Measurements from ENCODE around the gene UBE2D2. TPM values are rescaled to one million over a fixed set of nuclear protein-coding genes. Genes with fewer than 3 reads are reported as not detected.

The UBE2D2 gene
- total RNA-seq, 1 donor from 2014 or later, result 152 TPM

- no peaks in the 10 kb centered on the region for H3K9me3 Mint-ChIP-seq
- peak overlapping the region; percentile 79 for H3K4me3 Mint-ChIP-seq
- ATAC-seq (ENCODE audit: low read depth) (peak; percentile 6), DNase-seq (peak; percentile 52)
- peak overlapping the region; percentile 97 for H3K27ac Mint-ChIP-seq
- TF ChIP-seq CTCF (IDR thresholded peaks at IDR 0.05), result no peak
- no peaks in the 10 kb centered on the region for H3K27me3 Mint-ChIP-seq
- peaks cover 81% of the 10 kb centered on the region for H3K4me1 Mint-ChIP-seq
- POLR2A ChIA-PET, result interaction anchor here (0.6 to 9.3 kb wide), 14 partner anchors 12 to 199 kb away, joined by 3 to 772 read pairs (median 18); partner anchors contain the start of genes CXXC5, DNAJC18 and UBE2D2
- CTCF ChIA-PET, result interaction anchor here (1.0 to 9.1 kb wide), 8 partner anchors 13 to 130 kb away, joined by 3 to 325 read pairs (median 76); partner anchors contain the start of gene CXXC5
- intact Hi-C loops (cut with micrococcal nuclease), result no loop called here
- no peaks in the 10 kb centered on the region for H3K36me3 Mint-ChIP-seq (ENCODE audit: low read depth)
These were observed 77.1 kb downstream of the UBE2D2 start for GRCh38 chr5:139638090-139638735.

GRCh38 chr5:139638736-139639618, 77.8 kb downstream of the UBE2D2 start:
- H3K36me3 Mint-ChIP-seq (ENCODE audit: low read depth), result no peaks in the 10 kb centered on the region
- no peaks in the 10 kb centered on the region for H3K27me3 Mint-ChIP-seq
- ATAC-seq (ENCODE audit: low read depth) (no peak), DNase-seq (peak; percentile 34)
- intact Hi-C loops (cut with micrococcal nuclease), result no loop called here
- H3K4me3 Mint-ChIP-seq, result peak overlapping the region; percentile 79
- H3K9me3 Mint-ChIP-seq, result no peaks in the 10 kb centered on the region
- H3K27ac Mint-ChIP-seq, result peak overlapping the region; percentile 97
- ChIA-PET CTCF (interaction anchor here (1.0 to 9.1 kb wide), 7 partner anchors 12 to 129 kb away, joined by 3 to 325 read pairs (median 101); partner anchors contain the start of gene CXXC5), POLR2A (interaction anchor here (0.6 to 9.3 kb wide), 11 partner anchors 11 to 127 kb away, joined by 3 to 772 read pairs (median 56); partner anchors contain the start of genes CXXC5 and UBE2D2)
- H3K4me1 Mint-ChIP-seq, result peaks cover 79% of the 10 kb centered on the region
- no peak for TF ChIP-seq CTCF (IDR thresholded peaks at IDR 0.05)

DNA sequence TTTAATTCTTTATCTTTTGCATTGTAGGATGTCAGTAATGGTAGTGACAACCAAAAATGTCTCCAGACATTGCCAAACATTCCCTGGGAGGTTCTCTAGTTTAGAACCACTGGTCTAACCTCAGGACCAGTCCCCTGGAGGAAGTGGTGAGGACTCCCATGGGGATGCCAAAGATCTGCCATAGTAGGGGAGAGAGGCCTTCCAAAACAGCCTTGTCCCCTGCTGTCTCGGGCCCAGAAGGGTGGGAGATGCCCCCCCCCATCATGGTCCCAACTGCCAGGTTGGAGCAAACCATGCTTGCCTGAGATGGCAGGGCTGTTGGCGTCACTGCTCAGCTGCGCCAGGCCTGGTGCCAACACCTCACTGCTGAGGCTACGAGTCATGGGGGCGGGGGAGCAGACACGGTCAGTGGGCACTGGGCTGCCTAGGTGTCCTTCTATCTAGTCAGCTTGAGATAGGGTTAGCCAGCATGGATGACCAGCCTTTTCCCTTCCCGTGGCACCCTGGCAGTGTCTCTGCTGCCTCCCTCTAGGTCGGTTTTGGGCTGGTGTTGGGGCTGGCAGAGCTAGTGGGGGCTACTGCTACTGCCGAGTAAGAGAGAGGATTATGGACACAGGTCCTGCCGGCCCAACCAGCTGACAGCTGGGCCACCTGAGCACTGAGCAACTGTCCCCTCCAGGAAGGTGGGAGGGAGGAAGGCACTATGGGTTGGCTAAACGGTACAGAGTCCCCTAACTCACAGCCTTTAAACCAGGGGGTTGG, 78.7 kb downstream of the UBE2D2 start:
- ChIA-PET POLR2A (interaction anchor here (0.6 to 9.3 kb wide), 6 partner anchors 10 to 124 kb away, joined by 3 to 772 read pairs (median 132); partner anchors contain the start of gene CXXC5), CTCF (interaction anchor here (6.4 to 8.5 kb wide), 2 partner anchors 20 to 49 kb away, joined by 51 to 325 read pairs; no protein-coding TSS in a partner anchor)
- no peak overlapping the region for H3K4me3 Mint-ChIP-seq

GRCh38 chr5:139640421-139641115, 79.4 kb downstream of the UBE2D2 start:
- H3K36me3 Mint-ChIP-seq (ENCODE audit: low read depth), result no peaks in the 10 kb centered on the region
- POLR2A ChIA-PET, result interaction anchor here (8.5 to 9.3 kb wide), 3 partner anchors 10 to 52 kb away, joined by 179 to 772 read pairs (median 417); partner anchors contain the start of gene CXXC5
- ATAC-seq (ENCODE audit: low read depth) (no peak), DNase-seq (no peak)
- peak overlapping the region; percentile 73 for H3K27ac Mint-ChIP-seq
- CTCF ChIA-PET, result no interaction called here
- intact Hi-C loops (cut with micrococcal nuclease), result no loop called here
- H3K27me3 Mint-ChIP-seq, result no peaks in the 10 kb centered on the region
- H3K4me1 Mint-ChIP-seq, result peaks cover 79% of the 10 kb centered on the region
- no peak overlapping the region for H3K4me3 Mint-ChIP-seq
- no peak for TF ChIP-seq CTCF (IDR thresholded peaks at IDR 0.05)
- no peaks in the 10 kb centered on the region for H3K9me3 Mint-ChIP-seq

More for the DNA sequence above, 78.7 kb downstream of the UBE2D2 start:
- H3K27ac Mint-ChIP-seq, result peak overlapping the region; percentile 73
- ATAC-seq (ENCODE audit: low read depth) (no peak), DNase-seq (no peak)
- no peak for TF ChIP-seq CTCF (IDR thresholded peaks at IDR 0.05)
- intact Hi-C loops (cut with micrococcal nuclease), result no loop called here
- H3K9me3 Mint-ChIP-seq, result no peaks in the 10 kb centered on the region
- H3K27me3 Mint-ChIP-seq, result no peaks in the 10 kb centered on the region
- H3K4me1 Mint-ChIP-seq, result peaks cover 80% of the 10 kb centered on the region
- no peaks in the 10 kb centered on the region for H3K36me3 Mint-ChIP-seq (ENCODE audit: low read depth)

All from activated B cell treated with CpG ODN at 0.5 μM for 24 hours (primary cell).